ENCODE measurements around the gene GAREM2.

DNA sequence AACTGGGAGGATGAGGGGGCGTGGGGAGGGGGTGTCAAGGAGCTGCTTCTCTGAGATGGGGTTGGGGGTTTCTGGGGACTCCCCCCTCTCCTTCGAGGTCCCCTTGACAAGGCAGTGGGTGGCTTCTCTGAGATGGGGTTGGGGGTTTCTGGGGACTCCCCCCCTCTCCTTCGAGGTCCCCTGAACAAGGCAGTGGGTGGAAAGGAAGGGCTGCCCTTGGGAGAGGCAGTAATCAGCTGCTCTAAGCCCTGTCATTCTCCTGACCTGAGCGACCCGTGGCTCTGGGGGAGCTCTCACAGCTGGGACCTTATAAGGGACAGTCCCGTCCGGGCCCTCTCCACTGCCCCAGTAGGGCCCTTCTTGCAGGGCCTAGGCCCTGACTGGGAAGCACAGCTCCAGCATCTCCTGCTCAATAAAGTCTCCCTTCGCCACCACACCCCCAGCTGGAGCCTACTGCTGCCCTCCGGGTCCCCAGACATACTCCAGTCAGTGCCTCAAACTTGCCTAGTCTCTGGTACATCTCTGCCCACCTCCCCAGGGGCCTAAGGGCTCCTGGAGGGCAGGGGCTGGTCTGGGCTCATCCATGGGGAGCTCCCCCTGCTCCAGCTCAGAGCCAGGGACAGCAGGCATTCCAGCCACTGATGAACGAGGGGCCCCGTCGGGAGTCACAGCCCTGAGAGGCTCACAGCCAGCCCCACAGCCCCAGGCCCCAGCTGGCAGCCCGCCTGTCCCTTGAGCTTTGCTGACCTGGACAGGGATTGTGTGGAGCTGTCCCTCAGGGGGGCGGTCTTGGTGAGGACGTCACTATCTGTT lies 2.8 kb downstream of the GAREM2 start:
- no peak for TF ChIP-seq CTCF (IDR thresholded peaks at IDR 0.05 in 8 of 11, conservative IDR thresholded peaks at IDR 0.05 in 3 of 11)
- no peak for TF ChIP-seq POLR2AphosphoS5 (IDR thresholded peaks at IDR 0.05)
